DMS114 treated with DMSO at 0.1 percent for 48 hours (cell line): ENCODE measurements around the gene KMT5B.

Experiments
- DNase-seq: peaks from one replicate; lab custom pipeline; 2025; ENCODE audit not compliant: unreplicated experiment; lab: John Stamatoyannopoulos, UW

The KMT5B gene

DNA sequence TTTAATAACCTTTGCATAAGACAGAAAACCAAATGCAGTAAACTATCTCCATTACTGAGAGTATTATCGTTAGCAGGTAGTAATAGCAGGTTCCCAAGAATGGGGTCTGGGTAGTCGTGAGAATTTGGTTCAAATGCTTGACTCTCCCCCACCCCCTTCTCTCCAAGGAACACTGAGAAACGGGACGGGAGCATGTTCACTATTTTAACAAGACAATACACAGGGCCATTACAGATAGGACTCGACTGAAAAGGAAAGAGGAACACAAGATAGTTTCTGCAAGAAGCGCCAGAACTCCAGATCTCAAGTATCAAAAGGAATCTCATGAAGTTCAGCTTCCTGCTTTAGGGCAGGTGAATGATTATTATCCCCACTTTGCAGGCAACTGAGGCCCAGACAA lies 27.0 kb downstream of the KMT5B start:
- no peak for DNase-seq

- no peak for DNase-seq
Measured at GRCh38 chr11:68181719-68182451, 31.2 kb downstream of the KMT5B start.

DNA sequence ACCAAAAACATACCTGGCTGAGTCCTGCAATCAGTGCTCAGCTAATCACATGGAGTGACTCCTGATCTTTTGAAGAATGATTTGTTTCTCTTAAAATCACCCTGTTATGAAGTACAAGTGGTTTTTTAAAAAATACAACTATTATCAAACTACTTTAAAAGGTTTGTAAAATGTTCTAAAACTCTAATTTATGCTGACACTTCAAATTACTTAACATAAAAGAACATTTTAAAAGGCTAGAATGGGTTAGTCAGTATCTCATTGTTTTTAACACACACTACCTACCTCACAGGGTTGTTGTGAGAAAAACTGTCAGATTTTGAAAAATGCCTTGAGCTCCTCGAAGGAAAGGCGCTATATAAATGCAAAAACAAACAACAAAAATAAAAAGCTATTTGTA lies 33.2 kb downstream of the KMT5B start:
- DNase-seq = no peak

DNA sequence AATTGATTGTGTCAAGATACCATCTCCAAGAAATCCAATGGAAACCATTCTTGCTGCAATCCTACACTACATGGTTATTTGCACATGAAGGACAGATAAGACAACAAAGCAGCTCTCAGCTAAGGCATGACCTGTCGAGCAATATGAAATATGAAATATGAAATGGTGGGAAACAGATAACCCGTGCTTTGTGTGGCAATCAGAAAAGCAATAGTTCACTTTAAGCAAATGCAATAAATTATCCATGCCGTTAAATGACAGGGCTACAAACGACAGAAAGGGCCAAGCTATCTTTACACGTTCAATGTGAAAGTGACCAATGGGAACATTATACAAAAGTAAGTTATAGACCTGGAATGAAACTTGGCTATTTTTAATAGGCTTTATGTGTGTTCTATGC lies 35.2 kb downstream of the KMT5B start:
- no peak for DNase-seq

DNA sequence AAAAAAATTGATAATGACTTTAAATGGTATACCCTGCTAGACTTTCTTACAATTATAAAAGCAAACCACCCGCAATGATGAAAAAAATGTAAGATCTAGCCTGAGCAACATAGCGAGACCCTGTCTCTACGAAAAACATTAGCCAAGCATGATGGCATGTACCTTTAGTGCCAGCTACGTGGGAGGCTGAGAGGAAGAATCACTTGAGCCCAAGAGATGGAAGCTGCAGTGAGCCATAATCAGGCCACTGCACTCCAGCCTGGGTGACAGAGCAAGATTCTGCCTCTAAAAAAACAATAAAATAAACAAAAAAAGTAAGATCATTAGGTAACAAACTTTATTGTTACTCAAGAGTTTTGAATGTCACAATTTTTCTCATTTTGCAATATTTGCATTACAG lies 39.2 kb downstream of the KMT5B start:
- DNase-seq = no peak

DNA sequence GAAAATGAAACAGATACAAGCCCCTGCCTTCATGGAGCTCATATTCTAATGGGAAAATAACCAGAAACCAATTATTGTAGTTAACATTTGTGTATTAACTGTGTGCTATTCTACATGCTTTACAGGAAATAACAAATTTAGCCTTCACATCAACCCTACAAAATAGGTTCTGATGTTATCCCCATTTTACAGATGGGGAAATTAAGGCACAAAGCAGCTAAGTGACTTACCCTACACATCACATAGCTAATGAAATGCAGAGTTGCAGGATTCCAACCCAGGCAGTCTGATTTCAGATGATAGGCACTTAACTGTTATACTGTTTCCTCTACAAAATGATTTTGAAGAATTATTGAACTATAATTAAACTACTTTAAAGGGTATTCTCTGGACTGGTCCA lies 43.7 kb downstream of the KMT5B start:
- DNase-seq = no peak

DNA sequence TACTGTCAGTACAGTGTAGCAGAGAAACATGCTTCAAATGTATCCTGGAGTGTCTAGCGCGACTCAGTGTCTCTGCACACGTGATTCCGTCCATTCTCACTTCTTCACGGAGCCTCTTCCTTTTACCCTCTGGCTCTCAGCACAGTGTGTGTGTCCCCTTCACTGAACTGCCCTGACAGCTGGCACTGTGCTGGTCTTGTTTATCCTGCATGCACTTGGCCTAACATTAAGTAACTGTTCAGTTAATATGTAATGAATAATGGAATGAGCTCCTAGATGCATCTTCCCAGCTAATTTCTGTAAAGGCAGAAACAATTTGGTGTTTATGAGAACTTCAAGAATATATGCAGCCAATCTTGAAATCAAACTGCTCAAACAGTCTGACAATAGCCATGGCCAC lies 44.4 kb downstream of the KMT5B start:
- no peak for DNase-seq

DNA sequence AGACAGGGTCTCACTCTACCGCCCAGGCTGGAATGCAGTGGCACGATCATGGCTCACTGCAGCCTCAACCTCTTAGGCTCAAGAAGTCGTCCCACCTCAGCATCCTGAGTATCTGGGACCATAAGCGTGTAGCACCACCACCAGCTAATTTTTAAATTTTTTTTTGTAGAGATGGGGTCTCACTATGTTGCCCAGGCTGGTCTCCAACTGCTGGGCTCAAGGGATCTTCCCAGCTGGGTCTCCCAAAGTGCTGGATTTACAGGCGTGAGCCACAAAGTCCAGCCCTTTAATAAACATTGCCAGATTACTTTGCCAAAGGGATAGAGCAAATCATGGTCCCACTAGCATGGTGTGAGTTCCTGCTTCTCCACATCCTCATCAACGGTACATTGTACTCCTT lies 45.6 kb downstream of the KMT5B start:
- no peak for DNase-seq

DNA sequence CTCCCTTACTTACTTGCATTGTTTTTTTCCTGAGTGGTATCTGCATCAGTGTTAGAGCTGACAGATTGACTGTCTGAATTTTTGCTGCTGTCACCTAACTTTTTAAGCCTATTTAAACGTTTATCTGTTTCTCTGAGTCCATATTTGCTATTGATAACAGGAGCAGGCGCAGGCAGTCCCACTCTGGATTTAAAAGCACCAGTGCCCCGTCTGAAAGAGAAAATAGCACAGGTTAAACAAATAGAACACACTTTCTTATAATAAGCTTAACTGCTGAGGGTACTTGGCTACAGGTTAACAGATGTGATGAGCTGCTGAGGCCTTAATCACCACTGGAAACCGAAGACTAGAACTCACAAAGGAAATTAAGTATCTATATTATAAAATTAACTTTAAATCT lies 46.1 kb downstream of the KMT5B start:
- no peak for DNase-seq

DNA sequence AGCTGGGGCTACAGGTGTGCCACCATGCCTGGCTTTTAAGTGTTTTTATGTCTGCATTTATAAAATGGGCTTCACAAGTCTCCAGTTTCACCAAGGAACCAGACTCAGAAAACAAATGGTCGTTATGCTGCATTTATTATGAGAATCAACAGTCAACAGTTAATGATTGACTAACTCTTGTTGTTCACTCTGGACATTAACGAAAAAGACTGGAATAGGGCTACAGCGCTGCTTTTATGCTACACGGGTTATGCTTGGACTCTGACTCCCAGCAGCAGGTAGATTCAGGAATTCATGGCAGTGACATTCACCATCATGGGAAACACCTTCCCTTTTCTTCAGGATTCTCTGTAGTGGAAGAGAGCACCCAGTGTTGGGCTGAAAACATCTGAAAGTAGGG lies 47.5 kb downstream of the KMT5B start:
- DNase-seq = no peak

DNA sequence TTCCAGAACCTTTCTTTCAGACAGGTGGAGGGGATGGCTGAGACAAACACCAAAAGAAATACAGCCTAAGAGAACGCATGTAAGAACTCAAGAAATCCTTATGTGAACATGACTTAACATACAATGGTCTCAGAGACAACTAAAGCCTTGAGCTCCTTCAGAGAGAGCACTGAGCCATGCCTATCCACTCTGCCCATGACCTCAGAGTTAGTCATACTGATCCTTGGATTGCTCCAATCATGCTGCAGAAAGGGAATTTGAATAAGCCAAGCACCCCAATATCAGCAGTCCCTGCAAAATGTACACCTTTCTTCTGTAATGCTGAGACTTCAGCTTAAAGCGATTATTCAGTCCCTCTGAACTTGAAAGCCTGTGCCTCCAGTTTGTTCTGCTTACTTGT lies 48.7 kb downstream of the KMT5B start:
- DNase-seq = no peak

DNA sequence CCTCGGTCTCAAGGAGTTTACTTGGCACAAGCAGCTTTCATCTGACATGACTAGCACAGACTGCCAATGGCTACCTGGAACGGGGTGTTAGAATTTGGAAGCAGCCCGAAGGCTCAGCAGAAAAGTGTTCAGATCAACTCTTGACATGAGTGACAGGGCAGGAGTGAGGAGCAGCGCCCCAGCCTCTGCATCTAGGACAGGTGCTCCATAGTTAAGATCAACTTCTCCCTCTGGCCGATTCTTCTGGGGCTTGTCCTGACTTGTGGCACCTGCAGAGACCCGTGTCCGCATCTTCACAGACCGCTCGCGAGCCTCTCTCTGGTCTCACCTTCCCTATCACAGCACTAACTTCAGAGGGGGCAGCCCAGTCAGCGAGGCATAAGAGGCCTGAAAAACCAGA lies 49.4 kb downstream of the KMT5B start:
- no peak for DNase-seq

DNA sequence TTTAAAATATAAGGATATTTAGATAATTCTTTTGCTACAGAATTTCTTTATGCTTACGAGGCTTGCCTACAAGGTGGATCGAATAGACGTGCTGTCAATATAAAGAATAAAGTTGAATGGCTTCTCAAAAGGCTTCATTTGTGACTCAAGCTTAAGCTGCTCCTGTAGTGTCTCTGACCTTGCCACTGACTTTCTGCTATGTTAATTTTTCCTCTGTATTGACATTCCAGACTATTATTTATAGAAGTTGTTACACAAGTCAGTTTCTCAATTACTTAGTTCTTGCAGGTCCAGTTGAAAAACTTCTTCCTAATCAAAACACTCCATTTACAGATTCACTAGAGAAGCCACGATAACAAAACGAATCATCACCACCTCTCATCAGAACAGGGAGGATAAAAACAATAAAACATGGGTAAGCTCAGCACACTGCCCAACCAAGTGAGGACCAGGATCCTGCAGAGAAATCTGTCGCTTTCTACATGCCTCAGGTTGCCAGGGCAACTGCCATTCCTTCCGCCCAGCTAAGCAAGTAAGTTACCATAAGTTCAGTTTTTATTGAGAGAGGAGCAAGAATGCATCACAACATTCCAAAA lies 52.9 kb downstream of the KMT5B start:
- DNase-seq = no peak

- no peak for DNase-seq
Measured at GRCh38 chr11:68159665-68160064, 53.4 kb downstream of the KMT5B start.

DNA sequence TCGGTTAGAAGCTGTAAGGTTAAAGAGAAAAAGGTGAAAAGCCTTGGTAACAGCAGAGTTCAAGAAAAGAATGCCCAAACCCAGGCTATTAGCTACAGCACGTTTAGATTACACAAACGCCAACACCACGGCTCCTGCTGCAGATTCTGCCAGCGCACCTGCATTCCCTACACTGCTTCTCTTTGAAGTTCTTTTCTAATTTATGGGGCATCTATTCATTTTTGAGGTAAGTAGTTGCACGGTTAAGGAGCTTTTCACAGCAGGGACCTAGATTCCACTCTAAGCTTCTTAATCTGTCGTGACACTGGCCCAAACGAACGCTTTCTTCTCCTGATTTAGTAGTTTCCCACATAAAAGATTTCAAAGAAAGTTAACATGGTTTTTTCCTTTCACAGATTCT lies 53.9 kb downstream of the KMT5B start:
- no peak for DNase-seq

- no peak for DNase-seq
Measured at GRCh38 chr11:68158580-68158979, 54.5 kb downstream of the KMT5B start.

DNA sequence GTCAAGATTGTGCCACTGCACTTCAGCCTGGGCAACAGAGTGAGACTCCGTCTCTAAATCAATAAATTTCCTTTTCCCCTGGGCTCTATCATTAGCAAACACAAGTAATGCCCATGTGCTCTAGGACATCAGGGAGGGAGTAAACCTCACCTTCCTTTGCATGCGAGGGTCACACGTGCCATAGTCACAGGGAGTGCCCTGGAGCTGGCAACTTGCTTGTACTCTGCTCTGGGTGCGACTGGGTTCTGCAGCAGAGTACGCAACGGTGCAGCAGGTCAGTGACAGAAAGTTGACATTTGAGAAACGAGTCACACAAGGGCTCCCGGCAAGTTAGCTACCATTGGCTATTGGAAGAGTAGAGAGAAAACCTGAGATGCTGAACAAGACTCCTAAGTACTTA lies 59.4 kb downstream of the KMT5B start:
- DNase-seq = no peak

GRCh38 chr11:68150037-68150436 lies 63.1 kb downstream of the KMT5B start:
- DNase-seq = no peak

DNA sequence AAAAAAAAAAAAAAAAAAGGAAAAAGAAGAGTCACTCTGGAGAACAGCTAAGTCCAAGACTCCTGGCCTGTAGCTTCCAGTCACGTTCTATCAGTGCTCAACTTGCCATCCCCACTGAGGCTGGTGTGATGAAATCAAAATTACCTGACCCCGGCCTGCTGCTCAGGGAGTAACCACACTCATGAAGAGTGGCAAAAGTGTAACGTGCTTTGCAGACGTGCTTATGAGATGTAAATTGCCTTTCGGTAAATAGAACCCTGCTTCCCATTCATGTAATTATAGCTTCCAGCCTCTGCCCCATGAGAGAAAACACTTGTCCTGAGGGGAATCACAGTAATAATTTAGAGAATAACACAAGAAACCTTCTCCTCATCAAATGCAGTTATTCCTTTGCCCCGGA lies 63.7 kb downstream of the KMT5B start:
- no peak for DNase-seq

- DNase-seq = no peak
Measured at GRCh38 chr11:68148879-68149278, 64.2 kb downstream of the KMT5B start.

GRCh38 chr11:68148071-68148805 lies 64.9 kb downstream of the KMT5B start:
- no peak for DNase-seq

- no peak for DNase-seq
Measured at GRCh38 chr11:68146704-68147474, 66.2 kb downstream of the KMT5B start.
